Ascending aorta (tissue), 2 donors: ENCODE results near the gene C4orf50. TPM values are rescaled to one million over a fixed set of nuclear protein-coding genes. Genes with fewer than 3 reads are reported as not detected.
"Not testable (repeated sequence)": the region's sequence is repeated elsewhere in the genome, so short reads cannot be mapped to it uniquely, and the experiment has no call there.

Experiments used
- DNase-seq, 2 donors: peaks; one replicate each; pipeline ENCODE4 v3.0.0-alpha.2; 2019; ENCODE audit warnings: low spot score in 2 of 2
- H3K27ac ChIP-seq, 2 donors: fragments of 200-600 bp; sonication (generic); one replicate each; pipeline ENCODE4 v1.5.1; 2016 to 2017; ENCODE audit warnings: mild to moderate bottlenecking in 1 of 2
- H3K27me3 ChIP-seq: fragments of 200-600 bp; sonication (generic); one replicate; pipeline ENCODE4 v1.5.1; 2017
- H3K36me3 ChIP-seq, 2 donors: fragments of 200-600 bp; sonication (generic); one replicate each; pipeline ENCODE4 v1.5.1; 2016
- H3K4me1 ChIP-seq, 2 donors: fragments of 200-600 bp; sonication (generic); one replicate each; pipeline ENCODE4 v1.5.1; 2016 to 2017; ENCODE audit warnings: mild to moderate bottlenecking in 1 of 2
- H3K4me3 ChIP-seq, 2 donors: fragments of 200-600 bp; sonication (generic); one replicate each; pipeline ENCODE4 v1.5.1; 2016 to 2017; ENCODE audit warnings: mild to moderate bottlenecking in 1 of 2
- H3K9me3 ChIP-seq, 2 donors: fragments of 200-600 bp; sonication (generic); one replicate each; pipeline ENCODE4 v1.5.1; 2016
- intact Hi-C: fragments of 100-400 bp; cut with DNase I; formaldehyde crosslinking; loops from one replicate; pipeline ENCODE4 v1.15.1; 2023
- total RNA-seq: library from RNA; depleted of rRNA; stranded (reverse); fragments of >200 nt; gene quantifications from one replicate; pipeline ENCODE4 v1.1.0, GENCODE V29; 2016
- TF ChIP-seq, protein P1 (sequence below), 3 experiments: fragments of 200-600 bp in 2 of 3; fragments of 450-650 bp in 1 of 3; sonication (generic) in 2 of 3; IDR thresholded peaks; one replicate each; pipeline ENCODE4 v1.5.1; 2016 to 2019; ENCODE audit warnings: antibody characterized with exemption in 3 of 3, mild to moderate bottlenecking in 1 of 3, moderate library complexity in 1 of 3

The C4orf50 gene
- total RNA-seq, 1 donor from 2014 or later = not detected

DNA sequence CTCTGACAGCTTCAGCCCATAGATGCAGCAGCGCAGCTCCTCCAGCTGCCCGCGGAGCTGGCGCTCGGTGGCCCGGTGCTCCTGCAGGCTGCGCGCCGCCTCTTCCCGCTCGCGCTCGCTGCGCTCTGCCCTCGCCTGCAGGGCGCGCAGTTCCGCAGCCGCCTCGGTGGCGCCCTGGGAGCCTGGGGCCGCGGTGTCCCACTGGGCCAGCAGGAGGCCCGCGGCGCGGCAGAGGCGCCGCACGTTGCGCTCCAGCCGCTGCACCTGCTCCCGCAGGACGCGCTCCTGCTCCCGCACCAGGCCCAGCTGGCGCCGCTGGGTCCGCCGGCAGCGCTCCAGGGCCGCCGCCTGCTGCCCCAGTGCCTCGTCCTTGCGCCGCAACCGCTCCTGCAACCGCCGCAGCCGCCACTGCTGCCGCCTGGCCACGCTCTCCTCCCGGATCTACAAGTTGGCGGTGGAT is 10.1 kb downstream of the C4orf50 start:
- intact Hi-C loops = no loop called here
- Histone ChIP-seq H3K4me1 (no peaks in the 10 kb centered on the region), H3K27me3 (no peaks in the 10 kb centered on the region), H3K36me3 (no peaks in the 10 kb centered on the region), H3K4me3 (no peak overlapping the region), H3K9me3 (no peaks in the 10 kb centered on the region), H3K27ac (no peak overlapping the region)
- TF ChIP-seq, protein P1, sequence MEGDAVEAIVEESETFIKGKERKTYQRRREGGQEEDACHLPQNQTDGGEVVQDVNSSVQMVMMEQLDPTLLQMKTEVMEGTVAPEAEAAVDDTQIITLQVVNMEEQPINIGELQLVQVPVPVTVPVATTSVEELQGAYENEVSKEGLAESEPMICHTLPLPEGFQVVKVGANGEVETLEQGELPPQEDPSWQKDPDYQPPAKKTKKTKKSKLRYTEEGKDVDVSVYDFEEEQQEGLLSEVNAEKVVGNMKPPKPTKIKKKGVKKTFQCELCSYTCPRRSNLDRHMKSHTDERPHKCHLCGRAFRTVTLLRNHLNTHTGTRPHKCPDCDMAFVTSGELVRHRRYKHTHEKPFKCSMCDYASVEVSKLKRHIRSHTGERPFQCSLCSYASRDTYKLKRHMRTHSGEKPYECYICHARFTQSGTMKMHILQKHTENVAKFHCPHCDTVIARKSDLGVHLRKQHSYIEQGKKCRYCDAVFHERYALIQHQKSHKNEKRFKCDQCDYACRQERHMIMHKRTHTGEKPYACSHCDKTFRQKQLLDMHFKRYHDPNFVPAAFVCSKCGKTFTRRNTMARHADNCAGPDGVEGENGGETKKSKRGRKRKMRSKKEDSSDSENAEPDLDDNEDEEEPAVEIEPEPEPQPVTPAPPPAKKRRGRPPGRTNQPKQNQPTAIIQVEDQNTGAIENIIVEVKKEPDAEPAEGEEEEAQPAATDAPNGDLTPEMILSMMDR (IDR thresholded peaks at IDR 0.05) = no peak
- DNase-seq = no peak

DNA sequence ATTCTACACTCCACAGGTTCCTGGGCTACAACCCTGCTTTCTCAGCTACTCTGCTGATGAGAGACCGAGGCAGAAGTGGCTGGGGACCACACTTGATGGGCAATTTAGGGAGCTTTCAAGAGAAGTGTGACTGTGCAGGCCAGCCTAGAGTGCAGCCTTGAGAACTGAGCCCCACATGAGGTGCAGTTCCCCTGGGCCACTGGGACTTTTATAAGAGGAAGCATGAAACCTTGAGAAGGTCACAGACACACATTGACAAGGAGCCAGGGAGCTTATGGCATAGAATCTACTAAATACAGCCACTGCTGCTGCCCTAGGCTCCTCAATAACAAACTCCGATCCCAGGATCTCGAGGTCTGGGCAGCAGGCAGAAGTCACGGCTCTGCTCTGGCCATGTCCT is 13.1 kb downstream of the C4orf50 start:
- intact Hi-C loops = no loop called here
- DNase-seq = no peak
- no peaks in the 10 kb centered on the region for H3K9me3 ChIP-seq
- H3K27me3 ChIP-seq = no peaks in the 10 kb centered on the region
- H3K36me3 ChIP-seq = no peaks in the 10 kb centered on the region
- no peaks in the 10 kb centered on the region for H3K4me1 ChIP-seq
- no peak overlapping the region for H3K4me3 ChIP-seq
- no peak overlapping the region for H3K27ac ChIP-seq
- TF ChIP-seq, protein P1 (IDR thresholded peaks at IDR 0.05) = no peak

DNA sequence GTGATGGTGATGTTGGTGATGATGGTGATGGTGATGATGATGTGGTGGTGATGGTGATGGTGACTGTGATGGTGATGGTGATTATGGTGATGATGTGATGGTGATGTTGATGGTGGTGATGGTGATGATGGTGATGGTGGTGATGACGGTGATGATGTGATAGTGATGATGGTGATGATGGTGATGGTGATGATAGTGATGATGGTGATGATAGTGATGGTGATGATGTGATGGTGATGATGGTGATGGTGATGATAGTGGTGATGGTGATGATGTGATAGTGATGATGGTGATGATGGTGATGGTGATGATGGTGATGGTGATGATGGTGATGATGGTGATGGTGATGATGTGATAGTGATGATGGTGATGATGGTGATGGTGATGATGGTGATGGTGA is 14.7 kb downstream of the C4orf50 start:
- H3K27ac ChIP-seq, H3K4me1 ChIP-seq, H3K9me3 ChIP-seq, H3K36me3 ChIP-seq, H3K27me3 ChIP-seq, H3K4me3 ChIP-seq, intact Hi-C loops, DNase-seq: not testable (repeated sequence)

DNA sequence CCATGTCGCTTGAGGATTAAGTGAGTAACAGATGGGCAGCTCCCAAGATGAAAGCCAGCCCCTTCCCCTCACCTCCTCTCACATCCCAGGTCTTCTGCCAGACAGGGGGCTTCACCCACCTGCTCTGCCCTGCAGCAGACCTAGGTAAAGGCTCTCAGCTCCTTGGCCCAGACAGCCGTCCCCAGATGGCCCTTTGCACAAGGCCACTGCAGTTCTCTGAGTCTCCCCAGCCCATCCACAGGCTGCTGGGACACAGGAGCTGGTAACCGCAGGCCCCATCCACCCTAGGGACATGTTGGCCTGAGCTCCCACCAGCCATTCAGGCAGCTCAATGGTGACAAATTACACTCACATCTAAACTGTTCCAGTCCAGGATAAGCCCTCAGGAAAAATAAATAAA is 15.3 kb downstream of the C4orf50 start:
- H3K36me3 ChIP-seq = no peaks in the 10 kb centered on the region
- H3K27me3 ChIP-seq = no peaks in the 10 kb centered on the region

DNA sequence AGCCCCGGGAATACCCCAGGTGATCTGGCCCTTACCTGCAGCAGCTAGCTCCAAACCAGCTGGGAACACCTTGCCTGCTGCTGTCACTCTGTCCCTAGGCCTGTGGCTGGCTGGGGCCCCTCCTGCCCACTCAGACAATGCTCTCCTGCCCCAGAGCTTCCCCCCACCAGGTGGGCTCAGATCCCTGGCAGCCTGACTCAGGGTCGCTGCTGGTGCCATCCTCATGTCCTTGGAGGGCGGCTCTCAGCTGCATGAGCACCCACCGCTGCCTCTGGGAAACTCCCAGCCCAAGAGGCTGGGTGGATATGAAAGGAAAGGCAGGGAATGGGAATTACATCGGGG is 15.8 kb downstream of the C4orf50 start:
- Histone ChIP-seq H3K27me3 (no peaks in the 10 kb centered on the region), H3K4me3 (no peak overlapping the region), H3K4me1 (no peaks in the 10 kb centered on the region), H3K9me3 (no peaks in the 10 kb centered on the region), H3K36me3 (no peaks in the 10 kb centered on the region), H3K27ac (no peak overlapping the region)
- DNase-seq = peak in 1 of 2 donors; percentile 56
- intact Hi-C loops = no loop called here
- TF ChIP-seq, protein P1 (IDR thresholded peaks at IDR 0.05) = no peak

More for the DNA sequence above, 15.3 kb downstream of the C4orf50 start:
- H3K27ac ChIP-seq = no peak overlapping the region
- no peaks in the 10 kb centered on the region for H3K4me1 ChIP-seq
- DNase-seq = peak in 1 of 2 donors; percentile 50
- intact Hi-C loops = no loop called here
- TF ChIP-seq, protein P1 (IDR thresholded peaks at IDR 0.05) = no peak
- no peak overlapping the region for H3K4me3 ChIP-seq
- H3K9me3 ChIP-seq = no peaks in the 10 kb centered on the region

DNA sequence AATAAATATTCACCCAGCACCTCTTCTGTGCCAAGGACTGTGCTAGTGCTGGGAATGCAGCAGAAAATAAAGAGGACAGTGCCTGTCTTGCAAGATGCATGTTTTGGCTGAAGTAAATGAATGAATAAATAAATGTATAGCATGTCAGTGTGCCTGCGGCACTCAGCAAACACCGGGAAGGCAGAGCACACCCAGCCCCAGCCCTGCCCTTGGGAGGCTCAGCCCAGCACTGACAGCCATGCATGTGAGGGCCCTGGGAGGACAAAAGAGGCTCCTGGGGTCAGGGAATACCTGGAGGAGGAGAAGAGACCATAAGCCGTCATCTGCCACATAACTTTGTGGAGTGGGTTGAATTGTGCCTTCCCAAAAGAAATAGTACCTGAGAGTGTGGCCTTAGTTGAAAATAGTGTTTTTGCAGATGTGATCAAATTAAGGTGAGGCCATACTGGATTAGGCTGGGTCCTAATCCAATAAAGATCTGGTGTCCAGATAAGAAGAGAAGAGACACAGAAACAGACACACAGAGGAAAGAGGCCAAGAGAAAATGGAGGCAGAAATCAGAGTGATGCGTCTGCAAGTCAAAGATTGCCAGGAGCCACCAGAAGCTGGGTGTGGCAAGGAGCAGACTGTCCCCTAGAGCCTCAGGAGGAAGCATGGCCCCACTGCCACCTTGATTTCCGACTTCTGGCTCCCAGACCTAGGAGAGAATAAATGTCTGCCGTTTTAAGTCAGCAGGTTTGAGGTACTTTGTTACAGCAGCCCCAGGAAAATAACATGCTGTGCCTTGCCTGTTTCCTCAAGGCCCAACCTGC is 16.3 kb downstream of the C4orf50 start:
- H3K4me1 ChIP-seq = no peaks in the 10 kb centered on the region
- no peaks in the 10 kb centered on the region for H3K27me3 ChIP-seq
- TF ChIP-seq, protein P1 (IDR thresholded peaks at IDR 0.05) = no peak
- no peak overlapping the region for H3K27ac ChIP-seq
- no peak overlapping the region for H3K4me3 ChIP-seq
- intact Hi-C loops = no loop called here
- peak in 1 of 2 donors; percentile 39 for DNase-seq
- no peaks in the 10 kb centered on the region for H3K36me3 ChIP-seq
- no peaks in the 10 kb centered on the region for H3K9me3 ChIP-seq
